Measurements from ENCODE around the gene ZNF732. TPM values are rescaled to one million over a fixed set of nuclear protein-coding genes. Genes with fewer than 3 reads are reported as not detected.
A peak's percentile ranks its signal among the peaks of the same experiment; 100 is the strongest.

The ZNF732 gene
- total and polyA plus RNA-seq, 2 of the 8 experiments (the other 6 are each of a cell fraction or from before 2014, with no cell fraction given) = 1.9 to 35.7 TPM

DNA sequence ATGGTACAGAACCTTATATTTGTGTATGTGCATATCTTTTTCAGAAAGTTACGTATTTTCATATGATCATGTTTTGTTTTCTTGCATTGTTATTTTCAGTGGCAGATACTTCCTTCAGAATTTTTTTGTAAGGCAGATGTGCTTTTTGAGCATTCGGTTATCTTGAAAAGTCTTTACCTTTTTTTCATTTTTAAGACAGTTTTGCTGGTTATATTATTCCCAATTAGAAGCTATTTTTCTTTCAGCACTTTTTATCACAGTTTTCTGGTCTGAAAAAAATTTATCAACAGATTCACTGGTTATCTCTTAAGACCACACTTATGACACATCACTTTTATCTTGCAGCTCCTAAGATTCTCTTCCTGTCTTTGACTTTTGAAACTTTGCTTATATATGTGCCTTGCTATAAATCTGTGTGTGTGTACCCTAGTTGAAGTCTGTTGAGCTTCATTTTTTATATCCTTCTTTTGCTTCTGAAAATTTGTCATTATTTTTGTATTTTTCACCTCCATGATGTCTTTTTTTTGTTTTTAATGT, 53.1 kb downstream of the ZNF732 start:
- ChIA-PET POLR2A (ENCODE audit: partially characterized antibody) (interaction anchor here (0.7 to 1.7 kb wide), 3 partner anchors 9 to 359 kb away, joined by 3 to 4 read pairs (median 4); no protein-coding TSS in a partner anchor), CTCF (ENCODE audit: partially characterized antibody) (interaction anchor here (0.8 to 1.7 kb wide), 2 partner anchors 12 to 78 kb away, joined by 3 to 4 read pairs; no protein-coding TSS in a partner anchor)
- DNase-seq (ENCODE audit: low read depth in 1 of 2, low spot score in 2 of 2) (no peak), FAIRE-seq (peak; percentile 28)
- Histone ChIP-seq H3K9ac (replicated peaks in 1 of 4; ENCODE audit: extremely low read depth in 1 of 4, low read depth in 3 of 4, low read length in 3 of 4) (no peak overlapping the region), H3K56ac (replicated peaks; ENCODE audit: insufficient read length, low read depth, low read length) (no peak overlapping the region), H3K23ac (ENCODE audit: insufficient read length) (no peak overlapping the region), H3K4me3 (ENCODE audit: extremely low read depth in 1 of 4, insufficient read depth in 2 of 4, low read depth in 3 of 4, low read length in 4 of 4) (no peak overlapping the region), H4K8ac (ENCODE audit: extremely low read depth, insufficient read depth, low read length) (no peak overlapping the region), H2BK15ac (ENCODE audit: low read length) (no peak overlapping the region), H2AFZ (ENCODE audit: low read length) (no peak overlapping the region), H3K9me3 (ENCODE audit: insufficient read depth in 2 of 2, low read depth in 1 of 2, low read length in 1 of 2) (peaks cover 54 to 70% of the 10 kb centered on the region in 2 experiments), H2BK20ac (ENCODE audit: low read length) (no peak overlapping the region), H3K4me1 (replicated peaks in 1 of 4; ENCODE audit: control insufficient read depth in 3 of 4, insufficient read depth in 4 of 4, low read length in 3 of 4) (no peaks in the 10 kb centered on the region), H3K18ac (ENCODE audit: extremely low read depth, low read length) (no peak overlapping the region), H4K20me1 (replicated peaks in 1 of 2; ENCODE audit: control insufficient read depth in 1 of 2, insufficient read depth in 2 of 2, low read length in 2 of 2) (no peaks in the 10 kb centered on the region), H3K79me1 (ENCODE audit: low read depth, low read length) (no peaks in the 10 kb centered on the region), H2BK120ac (replicated peaks; ENCODE audit: low read depth, low read length) (no peak overlapping the region), H4K91ac (replicated peaks; ENCODE audit: insufficient read length, low read length) (no peak overlapping the region), H3K14ac (ENCODE audit: insufficient read length) (no peak overlapping the region), H3K4ac (replicated peaks; ENCODE audit: insufficient read length, low read depth, low read length) (no peak overlapping the region), H3K79me2 (ENCODE audit: control insufficient read depth in 1 of 2, insufficient read depth in 2 of 2, low read length in 2 of 2) (peaks cover 0 to 12% of the 10 kb centered on the region in 2 experiments; a peak in 2 of 4 replicates), H3K27me3 (replicated peaks in 1 of 4; ENCODE audit: control insufficient read depth in 3 of 4, extremely low read depth in 1 of 4, insufficient read depth in 3 of 4, low read length in 3 of 4) (no peaks in the 10 kb centered on the region), H3K36me3 (ENCODE audit: control insufficient read depth in 2 of 4, insufficient read depth in 4 of 4, low read length in 3 of 4) (peaks cover 0 to 44% (median 22%) of the 10 kb centered on the region in 4 experiments; a peak in 3 of 8 replicates), H3K23me2 (ENCODE audit: low read depth, low read length) (no peaks in the 10 kb centered on the region), H2BK5ac (ENCODE audit: low read depth, low read length) (no peak overlapping the region), H4K5ac (ENCODE audit: insufficient read length, low read depth, low read length) (no peak overlapping the region), H3K4me2 (ENCODE audit: insufficient read depth in 1 of 2, low read depth in 2 of 2, low read length in 2 of 2) (no peak overlapping the region), H3K27ac (ENCODE audit: low read depth, low read length) (no peak overlapping the region), H2BK12ac (ENCODE audit: low read depth, low read length) (no peak overlapping the region), H2AK5ac (ENCODE audit: low read depth, low read length) (no peak overlapping the region)
- TF ChIP-seq ASH2L (IDR thresholded peaks at IDR 0.05; ENCODE audit: low read length) (no peak), GABPA (IDR thresholded peaks at IDR 0.05; ENCODE audit: borderline replicate concordance, insufficient read depth, low read length) (no peak), EP300 (IDR thresholded peaks at IDR 0.05; ENCODE audit: borderline replicate concordance in 1 of 2, low read depth in 2 of 2, low read length in 2 of 2) (no peak), SP2 (IDR thresholded peaks at IDR 0.05; ENCODE audit: low read length) (no peak), POU5F1 (IDR thresholded peaks at IDR 0.05; ENCODE audit: low read depth, low read length) (no peak)
- TF ChIP-seq, protein P1, sequence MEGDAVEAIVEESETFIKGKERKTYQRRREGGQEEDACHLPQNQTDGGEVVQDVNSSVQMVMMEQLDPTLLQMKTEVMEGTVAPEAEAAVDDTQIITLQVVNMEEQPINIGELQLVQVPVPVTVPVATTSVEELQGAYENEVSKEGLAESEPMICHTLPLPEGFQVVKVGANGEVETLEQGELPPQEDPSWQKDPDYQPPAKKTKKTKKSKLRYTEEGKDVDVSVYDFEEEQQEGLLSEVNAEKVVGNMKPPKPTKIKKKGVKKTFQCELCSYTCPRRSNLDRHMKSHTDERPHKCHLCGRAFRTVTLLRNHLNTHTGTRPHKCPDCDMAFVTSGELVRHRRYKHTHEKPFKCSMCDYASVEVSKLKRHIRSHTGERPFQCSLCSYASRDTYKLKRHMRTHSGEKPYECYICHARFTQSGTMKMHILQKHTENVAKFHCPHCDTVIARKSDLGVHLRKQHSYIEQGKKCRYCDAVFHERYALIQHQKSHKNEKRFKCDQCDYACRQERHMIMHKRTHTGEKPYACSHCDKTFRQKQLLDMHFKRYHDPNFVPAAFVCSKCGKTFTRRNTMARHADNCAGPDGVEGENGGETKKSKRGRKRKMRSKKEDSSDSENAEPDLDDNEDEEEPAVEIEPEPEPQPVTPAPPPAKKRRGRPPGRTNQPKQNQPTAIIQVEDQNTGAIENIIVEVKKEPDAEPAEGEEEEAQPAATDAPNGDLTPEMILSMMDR (IDR thresholded peaks at IDR 0.05; ENCODE audit: control extremely low read depth in 1 of 3, insufficient read depth in 1 of 3, low read depth in 1 of 3, low read length in 3 of 3) = no peak
- WGBS, 2 experiments (ENCODE audit: extremely low coverage in 1 of 2, insufficient coverage in 1 of 2, insufficient read length in 1 of 2, insufficient replicate concordance in 2 of 2, low coverage in 1 of 2, low lambda C conversion rate in 2 of 2, missing lambda C conversion rate in 1 of 2) = 93% methylated on average over 2 of the region's 2 CpGs; no CpG with 5 or more reads in 1 of the 2 experiments

Data from H1 (cell line).